HUES48 (cell line): ENCODE results near the gene MTHFD1.
"Not testable (repeated sequence)": the region's sequence is repeated elsewhere in the genome, so short reads cannot be mapped to it uniquely, and the experiment has no call there.

Experiments
- H3K27ac ChIP-seq: one replicate; pipeline ENCODE4 v1.7.0; 2013; ENCODE audit warnings: low read depth, low read length, inconsistent platforms
- H3K27me3 ChIP-seq: 2 replicates; pipeline ENCODE4 v1.6.1; 2013; ENCODE audit warnings: mild to moderate bottlenecking, low read length; ENCODE audit not compliant: control insufficient read depth, insufficient read depth
- H3K36me3 ChIP-seq: 2 replicates; pipeline ENCODE4 v1.6.1; 2013; ENCODE audit warnings: low read length; ENCODE audit not compliant: control insufficient read depth, insufficient read depth
- H3K4me1 ChIP-seq: 2 replicates; pipeline ENCODE4 v1.6.1; 2013; ENCODE audit warnings: mild to moderate bottlenecking, low read length; ENCODE audit not compliant: control insufficient read depth, insufficient read depth
- H3K4me3 ChIP-seq: 2 replicates; pipeline ENCODE4 v1.5.1; 2013; ENCODE audit warnings: mild to moderate bottlenecking, low read depth, low read length
- H3K9ac ChIP-seq: 2 replicates; pipeline ENCODE4 v1.6.1; 2013; ENCODE audit warnings: mild to moderate bottlenecking, low read depth, low read length, moderate library complexity
- H3K9me3 ChIP-seq: 2 replicates; pipeline ENCODE4 v1.6.1; 2013; ENCODE audit warnings: low read length; ENCODE audit not compliant: control insufficient read depth, insufficient read depth

The MTHFD1 gene

DNA sequence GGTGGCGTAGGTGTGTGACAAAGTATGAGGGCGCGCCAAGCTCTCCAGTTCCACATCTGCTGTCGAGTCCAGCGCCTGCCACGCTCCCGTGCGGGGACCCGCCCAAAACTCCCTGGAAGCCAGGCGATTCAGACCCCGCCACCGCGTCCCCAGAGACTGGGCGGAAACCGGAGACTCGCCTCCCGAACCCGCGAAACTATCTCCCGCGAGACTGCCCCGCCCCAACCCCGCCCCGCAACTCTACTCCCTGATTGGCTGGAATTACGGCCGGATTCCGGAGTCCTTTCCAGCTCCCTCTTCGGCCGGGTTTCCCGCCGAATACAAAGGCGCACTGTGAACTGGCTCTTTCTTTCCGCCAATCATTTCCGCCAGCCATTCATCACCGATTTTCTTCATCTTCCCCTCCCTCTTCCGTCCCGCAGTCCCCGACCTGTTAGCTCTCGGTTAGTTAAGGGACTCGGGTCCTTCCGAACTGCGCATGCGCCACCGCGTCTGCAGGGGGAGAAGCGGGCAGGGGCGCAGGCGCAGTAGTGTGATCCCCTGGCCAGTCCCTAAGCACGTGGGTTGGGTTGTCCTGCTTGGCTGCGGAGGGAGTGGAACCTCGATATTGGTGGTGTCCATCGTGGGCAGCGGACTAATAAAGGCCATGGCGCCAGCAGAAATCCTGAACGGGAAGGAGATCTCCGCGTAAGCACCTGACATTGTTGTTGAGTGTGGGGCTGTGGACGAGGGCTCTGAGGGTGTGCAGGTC lies at the start of gene MTHFD1:
Gene MTHFD1 (plus strand): TSS at position 572 of the 751 bp plus-strand sequence. CDS start 75 bp downstream, at position 647.
- peak within 1 kb of the TSS; percentile 77 for H3K4me3 ChIP-seq
- peak within 1 kb of the TSS; percentile 91 for H3K9ac ChIP-seq
- H3K27ac ChIP-seq = peak within 1 kb of the TSS; percentile 96
- peaks cover 6% of the 10 kb centered on the region; the same call in 1 of the 2 replicates for H3K36me3 ChIP-seq
- H3K4me1 ChIP-seq = peaks cover 18% of the 10 kb centered on the region
- no peaks in the 10 kb centered on the region for H3K9me3 ChIP-seq
- no peaks in the 10 kb centered on the region for H3K27me3 ChIP-seq

DNA sequence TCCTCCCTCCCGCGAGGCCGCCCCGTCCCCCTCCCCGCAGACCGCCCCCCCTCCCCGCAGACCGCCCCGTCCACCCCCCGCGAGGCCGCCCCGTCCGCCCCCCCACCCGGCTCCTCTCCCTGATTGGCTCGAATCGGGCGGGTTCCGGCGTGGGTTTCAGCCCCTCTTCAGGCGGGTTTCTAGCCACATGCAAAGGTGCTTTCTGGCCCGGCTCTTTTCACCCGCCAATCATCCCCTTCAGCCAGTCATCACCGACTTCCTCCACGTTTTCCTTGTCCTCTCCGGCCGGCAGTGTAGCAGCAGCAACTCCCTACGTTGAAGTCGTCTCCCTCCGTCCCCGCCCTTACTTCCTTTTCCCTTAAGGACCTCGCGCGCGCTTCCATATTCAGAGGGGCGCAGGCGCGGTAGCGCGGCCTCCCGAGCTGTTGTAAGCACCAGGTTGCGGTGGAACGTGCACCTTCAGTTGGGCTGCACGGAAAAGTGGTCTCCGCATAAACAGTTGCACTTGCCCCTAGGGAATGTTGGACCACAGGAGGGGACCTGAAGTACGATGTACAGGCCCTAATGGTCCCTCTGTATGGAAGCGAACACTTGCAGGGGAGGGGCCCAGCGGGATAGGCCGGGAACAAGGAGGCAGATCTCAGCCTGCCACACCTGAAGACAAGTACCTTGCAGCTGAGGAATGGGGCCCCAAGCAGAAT lies 49.4 kb upstream of the MTHFD1 start:
- Histone ChIP-seq H3K9me3 (peaks cover 10% of the 10 kb centered on the region; the same call in 1 of the 2 replicates), H3K27me3 (no peaks in the 10 kb centered on the region), H3K27ac (peak overlapping the region; percentile 93), H3K9ac (peak overlapping the region; percentile 78), H3K4me1 (peaks cover 10% of the 10 kb centered on the region), H3K4me3 (peak overlapping the region; percentile 93), H3K36me3 (no peaks in the 10 kb centered on the region)

DNA sequence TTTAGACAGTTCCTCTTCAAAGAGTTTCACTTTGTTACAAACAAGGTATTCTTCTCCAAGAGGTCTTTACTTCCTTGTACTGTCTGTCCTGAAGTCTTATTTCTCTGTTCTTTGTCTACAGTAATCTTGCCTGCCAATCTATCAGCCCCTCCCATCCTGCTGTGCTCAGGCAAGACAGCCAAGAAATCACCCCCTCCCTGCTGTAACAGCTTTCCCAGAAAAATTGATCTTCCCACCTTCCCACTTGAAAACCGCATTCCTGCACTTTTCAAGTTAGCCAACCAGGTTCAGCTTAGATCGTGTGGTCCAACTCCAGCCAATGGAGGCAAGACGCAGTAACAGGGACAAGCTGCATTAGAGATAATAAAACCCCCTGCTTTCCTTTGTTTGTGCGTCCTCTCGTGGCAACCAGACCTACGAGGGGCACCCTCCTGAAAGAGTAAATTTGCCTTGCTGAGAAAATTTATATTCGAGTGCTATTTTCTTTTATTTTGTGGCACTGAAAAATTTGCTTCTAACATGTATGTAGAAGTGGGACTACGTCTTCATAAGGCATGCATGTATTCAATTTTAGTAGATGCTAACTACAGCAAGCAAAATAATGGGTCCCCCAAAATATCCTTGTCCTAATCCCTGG lies 47.5 kb upstream of the MTHFD1 start:
- H3K36me3 ChIP-seq = no peaks in the 10 kb centered on the region
- H3K9me3 ChIP-seq = peaks cover 10% of the 10 kb centered on the region; the same call in 1 of the 2 replicates
- no peak overlapping the region for H3K4me3 ChIP-seq
- no peaks in the 10 kb centered on the region for H3K27me3 ChIP-seq
- no peak overlapping the region for H3K9ac ChIP-seq
- H3K27ac ChIP-seq = no peak overlapping the region
- peaks cover 10% of the 10 kb centered on the region for H3K4me1 ChIP-seq

DNA sequence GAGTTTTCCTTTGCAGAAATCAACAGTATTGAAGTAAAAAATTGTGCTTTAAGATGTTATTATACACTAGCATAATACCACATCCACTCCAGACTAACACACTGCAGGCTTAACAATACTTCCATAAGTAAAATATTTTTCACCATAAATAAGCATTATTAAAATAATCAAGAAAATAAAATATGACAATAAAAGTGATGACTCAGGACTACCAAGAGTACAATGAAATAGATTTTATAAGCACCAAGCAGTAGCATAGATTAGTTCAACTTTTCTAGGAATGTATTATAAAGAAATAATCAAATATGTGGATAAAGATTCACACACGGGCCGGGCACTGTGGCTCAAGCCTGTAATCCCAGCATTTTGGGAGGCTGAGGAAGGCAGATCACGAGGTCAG lies 40.4 kb upstream of the MTHFD1 start:
- Histone ChIP-seq H3K27me3 (no peaks in the 10 kb centered on the region), H3K36me3 (no peaks in the 10 kb centered on the region), H3K27ac (no peak overlapping the region), H3K9ac (no peak overlapping the region), H3K4me1 (no peaks in the 10 kb centered on the region), H3K4me3 (no peak overlapping the region), H3K9me3 (no peaks in the 10 kb centered on the region)

DNA sequence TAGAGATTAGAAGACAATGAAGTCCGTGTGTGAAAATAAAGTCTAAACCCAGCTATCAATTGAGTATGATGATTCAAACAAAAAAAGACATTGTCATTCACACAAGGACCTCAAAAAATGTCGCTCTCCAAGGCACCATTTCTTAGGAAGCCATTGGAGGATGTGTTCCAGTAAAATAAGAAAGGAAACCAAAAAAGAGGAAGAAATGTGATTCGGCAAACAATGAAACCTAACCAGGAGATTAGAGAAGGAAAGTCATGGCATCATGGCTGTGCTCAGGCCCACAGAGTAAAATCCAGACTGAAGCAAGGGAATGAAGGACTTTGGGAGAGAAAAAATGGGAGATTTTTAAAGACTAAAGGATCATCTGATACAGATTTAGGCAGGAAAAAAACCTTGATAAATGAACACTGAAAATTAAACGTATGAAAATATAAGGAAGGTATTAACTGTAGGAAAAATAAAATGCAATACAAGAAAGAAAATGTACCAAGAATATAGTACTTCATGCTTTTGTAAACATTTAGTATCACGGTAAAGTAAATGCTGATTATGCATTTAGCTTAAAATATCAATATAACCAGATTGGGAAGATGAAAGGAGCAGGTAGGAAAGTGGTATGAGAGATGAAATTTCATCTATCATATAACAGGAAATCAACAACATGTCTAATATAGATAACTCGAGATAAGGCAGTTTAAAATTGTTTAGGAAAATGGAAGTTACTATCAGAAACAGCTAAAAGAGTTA lies 38.2 kb upstream of the MTHFD1 start:
- H3K9me3 ChIP-seq = no peaks in the 10 kb centered on the region
- H3K4me3 ChIP-seq = no peak overlapping the region
- no peaks in the 10 kb centered on the region for H3K4me1 ChIP-seq
- H3K9ac ChIP-seq = no peak overlapping the region
- no peak overlapping the region for H3K27ac ChIP-seq
- H3K36me3 ChIP-seq = no peaks in the 10 kb centered on the region
- H3K27me3 ChIP-seq = no peaks in the 10 kb centered on the region

DNA sequence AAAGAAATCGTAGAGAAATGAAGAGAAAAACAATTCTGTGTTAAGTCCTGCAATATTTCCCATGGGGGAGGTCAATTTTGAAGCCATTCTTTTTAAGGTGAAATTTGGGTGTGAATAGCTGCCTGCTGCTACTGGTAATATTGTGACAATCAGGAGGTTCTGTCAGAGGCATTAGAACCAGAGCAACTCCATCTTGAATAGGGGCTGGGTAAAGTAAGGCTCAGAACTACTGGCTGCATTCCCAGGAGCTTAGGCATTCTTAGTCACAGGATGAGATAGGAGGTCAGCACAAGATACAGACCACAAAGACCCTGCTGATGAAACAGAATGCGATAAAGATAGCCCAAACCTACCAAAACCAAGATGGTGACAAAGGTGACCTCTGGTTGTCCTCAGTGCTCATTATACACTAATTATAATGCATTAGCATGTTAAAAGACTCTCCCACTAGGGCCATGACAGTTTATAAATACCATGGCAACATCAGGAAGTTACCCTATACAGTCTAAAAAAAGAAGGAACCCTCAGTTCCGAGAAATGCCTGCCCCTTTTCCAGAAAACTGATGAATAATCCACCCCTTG lies 24.8 kb upstream of the MTHFD1 start:
- Histone ChIP-seq H3K9ac (no peak overlapping the region), H3K4me1 (no peaks in the 10 kb centered on the region; the same call in 1 of the 2 replicates), H3K9me3 (no peaks in the 10 kb centered on the region), H3K4me3 (no peak overlapping the region), H3K27me3 (no peaks in the 10 kb centered on the region), H3K27ac (no peak overlapping the region), H3K36me3 (no peaks in the 10 kb centered on the region)

DNA sequence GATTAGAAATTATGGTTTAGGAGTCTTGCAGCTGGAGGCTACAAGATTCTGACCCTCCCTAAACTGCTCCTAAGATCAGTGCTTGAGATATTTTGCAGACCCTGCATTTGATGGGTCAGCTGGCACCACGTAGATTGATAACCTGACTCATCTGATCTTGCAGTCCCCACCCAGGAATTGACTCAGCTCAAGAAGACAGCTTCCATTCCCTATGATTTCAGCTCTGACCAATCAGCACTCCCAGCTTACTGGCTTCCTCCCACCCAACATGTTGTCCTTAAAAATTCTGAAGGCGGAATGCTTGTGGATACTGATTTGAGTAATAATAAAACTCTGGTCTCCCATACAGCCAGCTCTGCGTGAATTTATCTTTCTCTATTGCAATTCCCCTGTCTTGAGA lies 23.2 kb upstream of the MTHFD1 start:
- H3K27ac ChIP-seq = no peak overlapping the region
- no peaks in the 10 kb centered on the region for H3K27me3 ChIP-seq
- H3K4me1 ChIP-seq = no peaks in the 10 kb centered on the region; the same call in 1 of the 2 replicates
- no peaks in the 10 kb centered on the region for H3K9me3 ChIP-seq
- no peaks in the 10 kb centered on the region for H3K36me3 ChIP-seq
- no peak overlapping the region for H3K9ac ChIP-seq
- H3K4me3 ChIP-seq = no peak overlapping the region

DNA sequence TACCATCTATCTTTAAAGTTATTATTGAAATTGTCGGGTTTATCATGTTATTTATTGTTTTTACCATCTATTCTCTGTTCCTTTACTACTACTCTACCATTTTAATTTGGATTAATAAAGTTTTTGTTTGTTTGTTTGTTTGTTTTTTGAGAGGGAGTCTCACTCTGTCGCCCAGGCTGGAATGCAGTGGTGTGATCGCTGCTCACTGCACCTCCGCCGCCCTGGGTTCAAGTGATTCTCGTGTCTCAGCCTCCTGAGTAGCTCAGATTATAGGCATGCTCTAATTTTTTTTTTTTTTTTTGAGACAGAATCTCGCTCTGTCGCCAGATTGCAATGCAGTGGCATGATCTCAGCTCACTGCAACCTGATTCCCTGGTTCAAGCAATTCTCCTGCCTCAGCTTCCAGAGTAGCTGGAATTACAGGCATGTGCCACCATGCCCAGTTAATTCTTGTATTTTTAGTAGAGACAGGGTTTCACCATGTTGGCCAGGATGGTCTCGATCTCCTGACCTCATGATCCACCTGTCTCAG lies 22.7 kb upstream of the MTHFD1 start:
- not testable (repeated sequence) for H3K9ac ChIP-seq, H3K9me3 ChIP-seq, H3K36me3 ChIP-seq, H3K4me3 ChIP-seq, H3K4me1 ChIP-seq, H3K27ac ChIP-seq, H3K27me3 ChIP-seq

DNA sequence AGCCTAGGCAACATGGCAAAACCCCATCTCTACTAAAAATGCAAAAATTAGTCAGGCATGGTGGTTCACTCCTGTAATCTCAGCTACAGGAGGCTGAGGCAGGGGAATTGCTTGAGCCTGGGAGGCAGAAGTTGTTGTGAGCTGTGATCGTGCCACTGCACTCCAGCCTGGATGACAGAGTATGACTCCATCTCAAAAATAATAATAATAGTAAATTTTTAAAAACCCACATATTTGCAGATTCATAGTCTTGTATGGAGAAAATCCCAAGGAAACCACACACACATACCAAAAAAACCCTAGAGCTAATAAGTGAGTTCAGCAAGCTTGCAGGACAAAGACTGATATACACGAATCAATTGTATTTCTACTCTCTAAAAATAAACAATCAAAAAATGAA lies 19.0 kb upstream of the MTHFD1 start:
- Histone ChIP-seq H3K4me3 (no peak overlapping the region), H3K36me3 (no peaks in the 10 kb centered on the region), H3K27me3 (no peaks in the 10 kb centered on the region), H3K27ac (no peak overlapping the region), H3K9ac (no peak overlapping the region), H3K4me1 (no peaks in the 10 kb centered on the region), H3K9me3 (no peaks in the 10 kb centered on the region)

DNA sequence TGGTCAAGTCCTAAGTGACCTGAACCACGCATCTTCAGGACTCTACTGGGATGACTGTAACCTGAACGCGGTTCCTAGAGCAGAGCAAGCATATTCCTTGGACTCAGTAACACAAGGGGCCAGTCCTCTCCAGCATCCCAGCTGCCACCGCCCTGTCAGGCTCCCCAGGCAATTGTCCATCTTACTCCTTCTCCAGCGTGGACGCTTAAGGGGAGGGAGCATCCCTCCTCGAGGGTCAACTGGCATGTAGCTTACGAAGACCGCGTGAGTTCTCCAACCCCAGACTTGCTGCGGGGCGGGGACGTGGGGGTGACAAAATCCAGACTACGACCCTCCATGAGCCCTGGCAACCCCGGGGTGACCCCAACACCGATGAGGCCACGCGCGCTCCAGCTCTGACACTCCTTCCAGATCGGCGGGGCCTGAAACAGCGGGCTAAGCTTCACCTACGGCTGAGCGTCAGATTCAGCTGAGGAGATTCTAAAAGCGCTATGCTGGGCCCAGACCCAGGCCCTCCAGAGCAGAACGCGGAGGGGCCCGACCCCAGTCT lies 846 bp upstream of the MTHFD1 start:
- no peaks in the 10 kb centered on the region for H3K9me3 ChIP-seq
- peak overlapping the region; percentile 77 for H3K4me3 ChIP-seq
- peaks cover 12% of the 10 kb centered on the region for H3K4me1 ChIP-seq
- peaks cover 6% of the 10 kb centered on the region; the same call in 1 of the 2 replicates for H3K36me3 ChIP-seq
- H3K9ac ChIP-seq = peak overlapping the region; percentile 91
- H3K27ac ChIP-seq = peak overlapping the region; percentile 96
- H3K27me3 ChIP-seq = no peaks in the 10 kb centered on the region
